Neural progenitor cell (in vitro differentiated cells): ENCODE measurements around the gene FBXW5.

Experiments
- EZH2 ChIP-seq: fragments of 200-600 bp; sonication (generic); IDR thresholded peaks from 2 replicates; pipeline ENCODE4 v1.6.1; 2017; ENCODE audit warnings: antibody characterized with exemption, mild to moderate bottlenecking, moderate library complexity
- TF ChIP-seq, protein P1 (sequence below): fragments of 200-600 bp; sonication (generic); IDR thresholded peaks from 2 replicates; pipeline ENCODE4 v1.5.1; 2017; ENCODE audit warnings: antibody characterized with exemption, mild to moderate bottlenecking

DNA sequence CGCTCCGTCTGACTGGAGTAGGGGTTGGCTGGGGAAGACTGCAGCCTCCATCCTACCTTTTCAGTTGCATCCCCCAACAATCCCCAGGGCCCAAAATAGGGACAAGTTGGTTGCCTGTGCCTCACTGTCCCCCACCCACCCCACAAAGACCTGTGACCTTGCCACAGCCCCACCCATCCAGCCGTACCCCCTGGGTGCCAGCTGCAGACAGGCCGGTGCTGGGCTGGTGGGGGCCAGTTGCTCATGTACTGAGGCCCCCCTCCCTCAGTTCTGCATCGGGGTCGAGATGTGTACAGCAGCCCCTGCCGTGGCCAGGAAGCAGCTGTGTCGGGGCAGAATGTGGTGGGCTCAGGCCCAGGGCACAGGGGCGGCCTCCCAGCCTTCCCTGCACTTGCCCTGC is 38.6 kb upstream of the FBXW5 start:
- TF ChIP-seq, protein P1, sequence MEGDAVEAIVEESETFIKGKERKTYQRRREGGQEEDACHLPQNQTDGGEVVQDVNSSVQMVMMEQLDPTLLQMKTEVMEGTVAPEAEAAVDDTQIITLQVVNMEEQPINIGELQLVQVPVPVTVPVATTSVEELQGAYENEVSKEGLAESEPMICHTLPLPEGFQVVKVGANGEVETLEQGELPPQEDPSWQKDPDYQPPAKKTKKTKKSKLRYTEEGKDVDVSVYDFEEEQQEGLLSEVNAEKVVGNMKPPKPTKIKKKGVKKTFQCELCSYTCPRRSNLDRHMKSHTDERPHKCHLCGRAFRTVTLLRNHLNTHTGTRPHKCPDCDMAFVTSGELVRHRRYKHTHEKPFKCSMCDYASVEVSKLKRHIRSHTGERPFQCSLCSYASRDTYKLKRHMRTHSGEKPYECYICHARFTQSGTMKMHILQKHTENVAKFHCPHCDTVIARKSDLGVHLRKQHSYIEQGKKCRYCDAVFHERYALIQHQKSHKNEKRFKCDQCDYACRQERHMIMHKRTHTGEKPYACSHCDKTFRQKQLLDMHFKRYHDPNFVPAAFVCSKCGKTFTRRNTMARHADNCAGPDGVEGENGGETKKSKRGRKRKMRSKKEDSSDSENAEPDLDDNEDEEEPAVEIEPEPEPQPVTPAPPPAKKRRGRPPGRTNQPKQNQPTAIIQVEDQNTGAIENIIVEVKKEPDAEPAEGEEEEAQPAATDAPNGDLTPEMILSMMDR = no peak
- TF ChIP-seq EZH2 = no peak
